Activated naive CD4-positive, alpha-beta T cell (primary cell): ENCODE measurements around the gene TASP1.
"Not testable (repeated sequence)": the region's sequence is repeated elsewhere in the genome, so short reads cannot be mapped to it uniquely, and the experiment has no call there.

Experiments
- DNase-seq, 4 experiments: peaks; one replicate each; lab custom pipeline; 2025; lab: John Stamatoyannopoulos, UW

TASP1 gene

GRCh38 chr20:13648291-13649228, 9.8 kb upstream of the TASP1 start:
- DNase-seq = no peak

GRCh38 chr20:13644010-13644409, 5.3 kb upstream of the TASP1 start:
- no peak for DNase-seq

- DNase-seq = no peak
Measured at GRCh38 chr20:13639150-13639497, 392 bp upstream of the TASP1 start.

- no peak for DNase-seq
Measured at GRCh38 chr20:13638162-13638495, 603 bp downstream of the TASP1 start.

- DNase-seq = no peak
Measured at GRCh38 chr20:13632431-13632830, 6.3 kb downstream of the TASP1 start.

GRCh38 chr20:13627525-13627924, 11.2 kb downstream of the TASP1 start:
- not testable (repeated sequence) for DNase-seq

GRCh38 chr20:13626724-13627123, 12.0 kb downstream of the TASP1 start:
- DNase-seq = no peak

- DNase-seq = no peak
Measured at GRCh38 chr20:13625304-13625979, 13.3 kb downstream of the TASP1 start.

- not testable (repeated sequence) for DNase-seq
Measured at GRCh38 chr20:13619415-13619814, 19.3 kb downstream of the TASP1 start.

- not testable (repeated sequence) for DNase-seq
Measured at GRCh38 chr20:13618456-13618855, 20.3 kb downstream of the TASP1 start.

GRCh38 chr20:13617585-13617984, 21.1 kb downstream of the TASP1 start:
- not testable (repeated sequence) for DNase-seq

GRCh38 chr20:13616713-13617112, 22.0 kb downstream of the TASP1 start:
- not testable (repeated sequence) for DNase-seq

GRCh38 chr20:13613917-13614316, 24.8 kb downstream of the TASP1 start:
- no peak for DNase-seq

GRCh38 chr20:13611611-13612125, 27.1 kb downstream of the TASP1 start:
- DNase-seq = no peak

- no peak for DNase-seq
Measured at GRCh38 chr20:13610184-13610583, 28.5 kb downstream of the TASP1 start.

GRCh38 chr20:13608066-13608465, 30.7 kb downstream of the TASP1 start:
- DNase-seq = no peak

- DNase-seq = not testable (repeated sequence)
Measured at GRCh38 chr20:13593423-13593822, 45.3 kb downstream of the TASP1 start.

GRCh38 chr20:13588049-13588448, 50.7 kb downstream of the TASP1 start:
- no peak for DNase-seq

GRCh38 chr20:13587370-13587769, 51.4 kb downstream of the TASP1 start:
- DNase-seq = no peak

GRCh38 chr20:13586133-13586532, 52.6 kb downstream of the TASP1 start:
- DNase-seq = no peak

- no peak for DNase-seq
Measured at GRCh38 chr20:13581451-13581850, 57.3 kb downstream of the TASP1 start.

GRCh38 chr20:13580707-13581106, 58.0 kb downstream of the TASP1 start:
- DNase-seq = no peak

- no peak for DNase-seq
Measured at GRCh38 chr20:13574071-13574470, 64.7 kb downstream of the TASP1 start.
